K562 (cell line): ENCODE data around the gene ROPN1L. TPM values are rescaled to one million over a fixed set of nuclear protein-coding genes. Genes with fewer than 3 reads are reported as not detected.
A peak's percentile ranks its signal among the peaks of the same experiment; 100 is the strongest.

Experiments used
- CXXC5 ChIP-seq: fragments of 250-450 bp; sonication (Bioruptor Pico); IDR thresholded peaks from 2 replicates; pipeline ENCODE4 v1.8.0; 2022; ENCODE audit warnings: inconsistent platforms, mild to moderate bottlenecking, moderate library complexity
- EP400 ChIP-seq: fragments of 450-650 bp; IDR thresholded peaks from 2 replicates; pipeline ENCODE4 v1.6.1; 2017; ENCODE audit warnings: antibody characterized with exemption, mild to moderate bottlenecking, moderate library complexity
- FOS ChIP-seq: IDR thresholded peaks from 3 replicates; pipeline ENCODE4 v1.6.1; 2011; ENCODE audit not compliant: insufficient read length; ENCODE audit errors: extremely low read depth
- KDM2B ChIP-seq: fragments of 250-450 bp; sonication (Bioruptor Pico); IDR thresholded peaks from 2 replicates; pipeline ENCODE4 v1.8.0; 2021; ENCODE audit warnings: mild to moderate bottlenecking, moderate library complexity
- L3MBTL2 ChIP-seq: fragments of 450-650 bp; IDR thresholded peaks from 2 replicates; pipeline ENCODE4 v1.6.1; 2016; ENCODE audit warnings: mild to moderate bottlenecking, moderate library complexity
- MCM2 ChIP-seq: fragments of 450-650 bp; IDR thresholded peaks from 2 replicates; pipeline ENCODE4 v1.6.1; 2017; ENCODE audit warnings: low read depth, mild to moderate bottlenecking
- NR4A1 ChIP-seq, 2 experiments: fragments of 250-450 bp in 1 of 2; fragments of 450-650 bp in 1 of 2; sonication (Bioruptor Pico) in 1 of 2; IDR thresholded peaks; 2 replicates each; pipeline versions ENCODE4 v1.4.0 to v1.6.1; 2016 to 2020; ENCODE audit warnings: mild to moderate bottlenecking in 2 of 2, missing compliant biosample characterization in 1 of 2, missing genetic modification characterization in 1 of 2, moderate library complexity in 1 of 2
- PHF21A ChIP-seq: fragments of 450-650 bp; IDR thresholded peaks from 2 replicates; pipeline ENCODE4 v1.6.1; 2017; ENCODE audit warnings: low read depth, borderline replicate concordance
- PPARD ChIP-seq: fragments of 250-450 bp; sonication (Bioruptor Pico); IDR thresholded peaks from 2 replicates; pipeline ENCODE4 v1.8.0; 2022; ENCODE audit warnings: inconsistent platforms, mild to moderate bottlenecking, moderate library complexity
- RBM39 ChIP-seq: fragments of 200-400 bp; formaldehyde crosslinking; optimal IDR thresholded peaks from 2 replicates; pipeline ENCODE3; 2018; ENCODE audit warnings: low read depth, low read length
- SMARCB1 ChIP-seq: IDR thresholded peaks from 2 replicates; pipeline ENCODE4 v1.6.1; 2011; ENCODE audit warnings: improper control_type of control experiment, low read depth; ENCODE audit not compliant: insufficient read length
- TFAM ChIP-seq: fragments of 250-450 bp; sonication (Bioruptor Pico); conservative IDR thresholded peaks from 2 replicates; pipeline ENCODE4 v1.5.0; 2021; ENCODE audit warnings: mild to moderate bottlenecking, moderate library complexity
- ZNF24 ChIP-seq: fragments of 450-650 bp; IDR thresholded peaks from 2 replicates; pipeline ENCODE4 v1.6.1; 2016
- ZNF668 ChIP-seq: fragments of 250-450 bp; sonication (Bioruptor Pico); IDR thresholded peaks from 2 replicates; pipeline ENCODE4 v1.8.0; 2022; ENCODE audit warnings: mild to moderate bottlenecking, inconsistent platforms
- ZNF766 ChIP-seq: fragments of 200-800 bp; sonication (Bioruptor generic); conservative IDR thresholded peaks from 2 replicates; pipeline ENCODE4 v1.6.1; 2016; ENCODE audit warnings: missing genetic modification characterization, missing compliant biosample characterization
- polyA plus RNA-seq, 8 experiments: library from polyadenylated mRNA; depleted of rRNA in 4 of 8; stranded (reverse) in 5 of 8; unstranded in 3 of 8; fragments of >200 nt; fragmentation: Nextera tagmentation in 2 of 8; fragmentation: Illumina TruSeq in 1 of 8; extraction: Ambion mirVana in 2 of 8; extraction: Trizol in 1 of 8; gene quantifications; 2 replicates each; pipeline versions ENCODE4 v1.2.1 to v1.2.3, GENCODE V29; 2011 to 2014; ENCODE audit warnings: inconsistent platforms in 1 of 8, missing spikeins in 1 of 8
- total RNA-seq, 7 experiments: library from RNA; depleted of rRNA in 6 of 7; stranded (reverse); fragments of >200 nt in 6 of 7; fragmentation: Illumina TruSeq in 2 of 7; extraction: Trizol in 2 of 7; gene quantifications; 2 replicates each; pipeline versions ENCODE4 v1.2.1 to v1.2.3, GENCODE V29; 2011 to 2021; ENCODE audit warnings: low replicate concordance in 1 of 7
- TF ChIP-seq, protein P1 (sequence below): sonication (generic); formaldehyde crosslinking; IDR thresholded peaks from 2 replicates; pipeline ENCODE4 v1.5.0; 2020; ENCODE audit warnings: missing genetic modification reagents
- TF ChIP-seq, protein P2 (sequence below): fragments of 250-450 bp; sonication (Bioruptor Pico); IDR thresholded peaks from 2 replicates; pipeline ENCODE4 v1.8.0; 2021; ENCODE audit warnings: moderate library complexity, mild to moderate bottlenecking, inconsistent platforms
- TF ChIP-seq, protein P3 (sequence below): sonication (generic); formaldehyde crosslinking; IDR thresholded peaks from 2 replicates; pipeline ENCODE4 v1.8.1; 2023; ENCODE audit warnings: mild to moderate bottlenecking, missing genetic modification reagents
- TF ChIP-seq, protein P4 (sequence below): sonication (generic); formaldehyde crosslinking; IDR thresholded peaks from 2 replicates; pipeline ENCODE4 v1.8.1; 2023; ENCODE audit warnings: mild to moderate bottlenecking, missing genetic modification reagents
- TF ChIP-seq, protein P5 (sequence below): IDR thresholded peaks from 2 replicates; pipeline ENCODE4 v1.6.1; 2011; ENCODE audit not compliant: insufficient read length; ENCODE audit errors: extremely low read depth

ROPN1L gene
- total and polyA plus RNA-seq, 9 of the 15 experiments (the other 6 are each of a cell fraction or from before 2014, with no cell fraction given) = 0.04 to 0.85 (median 0.24) TPM; not detected in 3

DNA sequence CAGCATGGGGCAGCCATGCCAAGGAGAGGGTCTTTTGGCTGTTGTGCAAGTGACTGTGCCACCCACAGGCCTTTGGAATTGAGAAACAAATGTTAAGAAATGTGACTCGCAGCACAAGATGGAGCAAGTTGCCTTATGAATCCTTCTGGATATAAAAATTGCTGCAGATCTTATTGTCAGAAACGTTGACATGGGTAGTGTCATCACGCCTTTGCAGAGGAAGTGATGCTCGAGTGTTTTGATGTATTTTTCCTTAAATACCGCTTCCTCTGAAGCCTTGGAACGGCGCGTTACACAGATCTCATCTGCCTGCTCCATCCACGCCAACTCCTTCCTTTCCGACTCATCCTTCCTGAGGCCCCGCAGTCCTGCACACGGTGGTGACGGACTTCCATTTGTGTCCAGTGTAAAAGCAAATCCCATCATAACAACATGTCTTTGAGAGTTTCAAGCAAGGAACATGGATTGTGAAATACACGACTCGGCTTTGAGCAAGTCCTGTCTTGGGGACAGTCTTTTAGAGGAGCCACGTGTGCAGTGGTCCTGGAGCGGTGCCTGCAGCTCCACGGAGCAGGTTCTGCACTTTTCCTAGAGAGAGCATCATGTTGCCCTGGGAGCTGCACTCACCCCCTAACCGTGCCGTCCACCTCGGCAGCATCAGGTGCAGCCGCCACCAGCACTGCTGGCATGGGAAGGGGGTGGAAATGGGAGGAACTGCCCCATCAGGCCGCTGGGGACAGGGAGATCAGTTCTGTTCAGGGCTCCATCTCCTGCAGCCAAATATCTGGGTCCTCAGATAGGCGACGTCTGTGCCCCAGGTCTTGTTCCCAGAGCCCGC is 15.1 kb downstream of the ROPN1L start (continued):
- TF ChIP-seq, protein P1, sequence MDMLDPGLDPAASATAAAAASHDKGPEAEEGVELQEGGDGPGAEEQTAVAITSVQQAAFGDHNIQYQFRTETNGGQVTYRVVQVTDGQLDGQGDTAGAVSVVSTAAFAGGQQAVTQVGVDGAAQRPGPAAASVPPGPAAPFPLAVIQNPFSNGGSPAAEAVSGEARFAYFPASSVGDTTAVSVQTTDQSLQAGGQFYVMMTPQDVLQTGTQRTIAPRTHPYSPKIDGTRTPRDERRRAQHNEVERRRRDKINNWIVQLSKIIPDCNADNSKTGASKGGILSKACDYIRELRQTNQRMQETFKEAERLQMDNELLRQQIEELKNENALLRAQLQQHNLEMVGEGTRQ (CRISPR knock-in tag) = peak; percentile 13; the same call in 1 of the 2 replicates
- TF ChIP-seq, protein P2, sequence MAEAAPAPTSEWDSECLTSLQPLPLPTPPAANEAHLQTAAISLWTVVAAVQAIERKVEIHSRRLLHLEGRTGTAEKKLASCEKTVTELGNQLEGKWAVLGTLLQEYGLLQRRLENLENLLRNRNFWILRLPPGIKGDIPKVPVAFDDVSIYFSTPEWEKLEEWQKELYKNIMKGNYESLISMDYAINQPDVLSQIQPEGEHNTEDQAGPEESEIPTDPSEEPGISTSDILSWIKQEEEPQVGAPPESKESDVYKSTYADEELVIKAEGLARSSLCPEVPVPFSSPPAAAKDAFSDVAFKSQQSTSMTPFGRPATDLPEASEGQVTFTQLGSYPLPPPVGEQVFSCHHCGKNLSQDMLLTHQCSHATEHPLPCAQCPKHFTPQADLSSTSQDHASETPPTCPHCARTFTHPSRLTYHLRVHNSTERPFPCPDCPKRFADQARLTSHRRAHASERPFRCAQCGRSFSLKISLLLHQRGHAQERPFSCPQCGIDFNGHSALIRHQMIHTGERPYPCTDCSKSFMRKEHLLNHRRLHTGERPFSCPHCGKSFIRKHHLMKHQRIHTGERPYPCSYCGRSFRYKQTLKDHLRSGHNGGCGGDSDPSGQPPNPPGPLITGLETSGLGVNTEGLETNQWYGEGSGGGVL (CRISPR knock-in tag) = no peak
- TF ChIP-seq KDM2B (CRISPR knock-in tag) (no peak), PPARD (CRISPR knock-in tag) (no peak), NR4A1 (CRISPR knock-in tag; IDR thresholded peaks at IDR 0.05) (0 out of 2 replicates have a peak, but pooled peaks have one; percentile 39), NR4A1 (tag; IDR thresholded peaks at IDR 0.05) (no peak), ZNF766 (no peak), CXXC5 (no peak), MCM2 (no peak), L3MBTL2 (0 out of 2 replicates have a peak, but pooled peaks have one; percentile 18), ZNF24 (no peak), RBM39 (no peak), EP400 (no peak), PHF21A (no peak), ZNF668 (no peak), FOS (no peak), SMARCB1 (no peak), TFAM (no peak)
- TF ChIP-seq, protein P3, sequence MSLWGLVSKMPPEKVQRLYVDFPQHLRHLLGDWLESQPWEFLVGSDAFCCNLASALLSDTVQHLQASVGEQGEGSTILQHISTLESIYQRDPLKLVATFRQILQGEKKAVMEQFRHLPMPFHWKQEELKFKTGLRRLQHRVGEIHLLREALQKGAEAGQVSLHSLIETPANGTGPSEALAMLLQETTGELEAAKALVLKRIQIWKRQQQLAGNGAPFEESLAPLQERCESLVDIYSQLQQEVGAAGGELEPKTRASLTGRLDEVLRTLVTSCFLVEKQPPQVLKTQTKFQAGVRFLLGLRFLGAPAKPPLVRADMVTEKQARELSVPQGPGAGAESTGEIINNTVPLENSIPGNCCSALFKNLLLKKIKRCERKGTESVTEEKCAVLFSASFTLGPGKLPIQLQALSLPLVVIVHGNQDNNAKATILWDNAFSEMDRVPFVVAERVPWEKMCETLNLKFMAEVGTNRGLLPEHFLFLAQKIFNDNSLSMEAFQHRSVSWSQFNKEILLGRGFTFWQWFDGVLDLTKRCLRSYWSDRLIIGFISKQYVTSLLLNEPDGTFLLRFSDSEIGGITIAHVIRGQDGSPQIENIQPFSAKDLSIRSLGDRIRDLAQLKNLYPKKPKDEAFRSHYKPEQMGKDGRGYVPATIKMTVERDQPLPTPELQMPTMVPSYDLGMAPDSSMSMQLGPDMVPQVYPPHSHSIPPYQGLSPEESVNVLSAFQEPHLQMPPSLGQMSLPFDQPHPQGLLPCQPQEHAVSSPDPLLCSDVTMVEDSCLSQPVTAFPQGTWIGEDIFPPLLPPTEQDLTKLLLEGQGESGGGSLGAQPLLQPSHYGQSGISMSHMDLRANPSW (CRISPR knock-in tag) = no peak
- TF ChIP-seq, protein P4, sequence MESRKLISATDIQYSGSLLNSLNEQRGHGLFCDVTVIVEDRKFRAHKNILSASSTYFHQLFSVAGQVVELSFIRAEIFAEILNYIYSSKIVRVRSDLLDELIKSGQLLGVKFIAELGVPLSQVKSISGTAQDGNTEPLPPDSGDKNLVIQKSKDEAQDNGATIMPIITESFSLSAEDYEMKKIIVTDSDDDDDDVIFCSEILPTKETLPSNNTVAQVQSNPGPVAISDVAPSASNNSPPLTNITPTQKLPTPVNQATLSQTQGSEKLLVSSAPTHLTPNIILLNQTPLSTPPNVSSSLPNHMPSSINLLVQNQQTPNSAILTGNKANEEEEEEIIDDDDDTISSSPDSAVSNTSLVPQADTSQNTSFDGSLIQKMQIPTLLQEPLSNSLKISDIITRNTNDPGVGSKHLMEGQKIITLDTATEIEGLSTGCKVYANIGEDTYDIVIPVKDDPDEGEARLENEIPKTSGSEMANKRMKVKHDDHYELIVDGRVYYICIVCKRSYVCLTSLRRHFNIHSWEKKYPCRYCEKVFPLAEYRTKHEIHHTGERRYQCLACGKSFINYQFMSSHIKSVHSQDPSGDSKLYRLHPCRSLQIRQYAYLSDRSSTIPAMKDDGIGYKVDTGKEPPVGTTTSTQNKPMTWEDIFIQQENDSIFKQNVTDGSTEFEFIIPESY (CRISPR knock-in tag) = no peak
- TF ChIP-seq, protein P5, sequence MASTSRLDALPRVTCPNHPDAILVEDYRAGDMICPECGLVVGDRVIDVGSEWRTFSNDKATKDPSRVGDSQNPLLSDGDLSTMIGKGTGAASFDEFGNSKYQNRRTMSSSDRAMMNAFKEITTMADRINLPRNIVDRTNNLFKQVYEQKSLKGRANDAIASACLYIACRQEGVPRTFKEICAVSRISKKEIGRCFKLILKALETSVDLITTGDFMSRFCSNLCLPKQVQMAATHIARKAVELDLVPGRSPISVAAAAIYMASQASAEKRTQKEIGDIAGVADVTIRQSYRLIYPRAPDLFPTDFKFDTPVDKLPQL = no peak
